Loucy (cell line): ENCODE measurements around the gene PARD3B.

Source experiments
- H2AFZ ChIP-seq: fragments of 200-600 bp; sonication (generic); 2 replicates; pipeline ENCODE4 v1.6.0; 2016; ENCODE audit warnings: antibody characterized with exemption, mild to moderate bottlenecking, low read length, moderate library complexity
- H3F3A ChIP-seq: fragments of 200-600 bp; 2 replicates; pipeline ENCODE4 v1.6.0; 2016; ENCODE audit warnings: antibody characterized with exemption, low read depth, mild to moderate bottlenecking
- H3K27me3 ChIP-seq: fragments of 200-600 bp; sonication (generic); 2 replicates; pipeline ENCODE4 v1.6.1; 2014; ENCODE audit warnings: low read length, mild to moderate bottlenecking; ENCODE audit not compliant: insufficient read depth, poor library complexity, severe bottlenecking
- H3K36me3 ChIP-seq: fragments of 200-600 bp; sonication (generic); 2 replicates; pipeline ENCODE4 v1.6.1; 2016; ENCODE audit warnings: low read length; ENCODE audit not compliant: insufficient read depth
- H3K4me1 ChIP-seq: fragments of 200-600 bp; sonication (generic); 2 replicates; pipeline ENCODE4 v1.5.1; 2014; ENCODE audit warnings: low read length, mild to moderate bottlenecking; ENCODE audit not compliant: insufficient read depth, poor library complexity, severe bottlenecking
- H3K4me2 ChIP-seq: fragments of 200-600 bp; sonication (generic); 2 replicates; pipeline ENCODE4 v1.6.0; 2014; ENCODE audit warnings: antibody characterized with exemption, low read length, low read depth, mild to moderate bottlenecking; ENCODE audit not compliant: poor library complexity, severe bottlenecking
- H3K4me3 ChIP-seq: fragments of 200-600 bp; sonication (generic); 2 replicates; pipeline ENCODE4 v1.5.1; 2014; ENCODE audit warnings: low read length, mild to moderate bottlenecking, mixed read lengths; ENCODE audit not compliant: poor library complexity, severe bottlenecking
- H3K79me2 ChIP-seq: fragments of 200-600 bp; sonication (generic); 2 replicates; pipeline ENCODE4 v1.6.1; 2014; ENCODE audit warnings: low read length; ENCODE audit not compliant: insufficient read depth
- H3K9ac ChIP-seq: fragments of 200-600 bp; sonication (generic); 2 replicates; pipeline ENCODE4 v1.6.0; 2014; ENCODE audit warnings: mild to moderate bottlenecking, low read depth, low read length, moderate library complexity; ENCODE audit not compliant: poor library complexity, severe bottlenecking
- H3K9me2 ChIP-seq: fragments of 200-600 bp; sonication (generic); replicated peaks from 2 replicates; pipeline ENCODE4 v1.6.1; 2016; ENCODE audit warnings: low read depth, low read length, mixed read lengths
- H3K9me3 ChIP-seq: fragments of 200-600 bp; sonication (generic); 2 replicates; pipeline ENCODE4 v1.6.1; 2014; ENCODE audit warnings: mild to moderate bottlenecking, antibody characterized with exemption, low read length, low read depth; ENCODE audit not compliant: insufficient read depth
- H4K20me1 ChIP-seq: fragments of 200-600 bp; sonication (generic); 2 replicates; pipeline ENCODE4 v1.6.0; 2014; ENCODE audit warnings: antibody characterized with exemption, low read length, mild to moderate bottlenecking; ENCODE audit not compliant: insufficient read depth, poor library complexity, severe bottlenecking
- CTCF ChIP-seq: fragments of 200-600 bp; sonication (generic); conservative IDR thresholded peaks from 2 replicates; pipeline ENCODE4 v1.5.1; 2014; ENCODE audit warnings: mild to moderate bottlenecking, antibody characterized with exemption, low read length
- EZH2phosphoT487 ChIP-seq: fragments of 200-600 bp; IDR thresholded peaks from 2 replicates; pipeline ENCODE4 v1.6.1; 2018; ENCODE audit warnings: antibody characterized with exemption, mild to moderate bottlenecking, moderate library complexity, borderline replicate concordance

The PARD3B gene

GRCh38 chr2:205267323-205267722, 722.0 kb downstream of the PARD3B start:
- H3K9me2 ChIP-seq = no peaks in the 10 kb centered on the region
- no peaks in the 10 kb centered on the region for H3K9me3 ChIP-seq
- TF ChIP-seq CTCF = no peak
- TF ChIP-seq EZH2phosphoT487 = no peak
- H3K4me2 ChIP-seq = no peak overlapping the region
- no peaks in the 10 kb centered on the region for H3K79me2 ChIP-seq
- H3F3A ChIP-seq = no peaks in the 10 kb centered on the region
- no peaks in the 10 kb centered on the region for H3K36me3 ChIP-seq
- no peaks in the 10 kb centered on the region for H3K4me1 ChIP-seq
- H3K27me3 ChIP-seq = no peaks in the 10 kb centered on the region
- no peak overlapping the region for H3K9ac ChIP-seq
- H3K4me3 ChIP-seq = no peak overlapping the region
- no peaks in the 10 kb centered on the region for H4K20me1 ChIP-seq
- H2AFZ ChIP-seq = no peak overlapping the region

GRCh38 chr2:205270689-205271088, 725.4 kb downstream of the PARD3B start:
- Histone ChIP-seq H3K4me2 (no peak overlapping the region), H3K79me2 (no peaks in the 10 kb centered on the region), H3K4me3 (no peak overlapping the region), H3K9me2 (no peaks in the 10 kb centered on the region), H3K4me1 (no peaks in the 10 kb centered on the region), H2AFZ (no peak overlapping the region), H3F3A (no peaks in the 10 kb centered on the region), H3K9me3 (no peaks in the 10 kb centered on the region), H3K9ac (no peak overlapping the region), H3K36me3 (no peaks in the 10 kb centered on the region), H3K27me3 (no peaks in the 10 kb centered on the region), H4K20me1 (no peaks in the 10 kb centered on the region)
- no peak for TF ChIP-seq CTCF
- TF ChIP-seq EZH2phosphoT487 = no peak

GRCh38 chr2:205273148-205273547, 727.9 kb downstream of the PARD3B start:
- H3K9ac ChIP-seq = no peak overlapping the region
- H3K9me2 ChIP-seq = no peaks in the 10 kb centered on the region
- no peak overlapping the region for H3K4me3 ChIP-seq

More at GRCh38 chr2:205273148-205273547, 727.9 kb downstream of the PARD3B start:
- no peaks in the 10 kb centered on the region for H3K9me3 ChIP-seq
- TF ChIP-seq EZH2phosphoT487 = no peak
- TF ChIP-seq CTCF = no peak
- no peak overlapping the region for H2AFZ ChIP-seq
- H3K79me2 ChIP-seq = no peaks in the 10 kb centered on the region
- no peaks in the 10 kb centered on the region for H3K4me1 ChIP-seq
- H3K4me2 ChIP-seq = no peak overlapping the region
- H3F3A ChIP-seq = no peaks in the 10 kb centered on the region
- H4K20me1 ChIP-seq = no peaks in the 10 kb centered on the region
- no peaks in the 10 kb centered on the region for H3K36me3 ChIP-seq
- no peaks in the 10 kb centered on the region for H3K27me3 ChIP-seq
